BLaER1 treated with 17β-estradiol and CSF1 and Interleukin-3, amounts not matched to agents 10 nM and 100 nM (cell line): ENCODE measurements around the gene MSI2.
A peak's percentile ranks its signal among the peaks of the same experiment; 100 is the strongest.

ENCODE experiments used
- H3K27ac ChIP-seq, 11 experiments: shearing (Covaris generic); formaldehyde crosslinking; 2 replicates each; pipeline ENCODE4 v1.8.1; 2022
- H3K27me3 ChIP-seq, 11 experiments: shearing (Covaris generic); formaldehyde crosslinking; 2 replicates each; pipeline ENCODE4 v1.8.1; 2022
- H3K36me3 ChIP-seq, 11 experiments: shearing (Covaris generic); formaldehyde crosslinking; 2 replicates each; pipeline ENCODE4 v1.8.1; 2022
- H3K4me1 ChIP-seq, 10 experiments: shearing (Covaris generic); formaldehyde crosslinking; 2 replicates each; pipeline ENCODE4 v1.8.1; 2022
- H3K4me2 ChIP-seq, 11 experiments: shearing (Covaris generic); formaldehyde crosslinking; 2 replicates each; pipeline ENCODE4 v1.8.1; 2022
- H3K4me3 ChIP-seq, 10 experiments: shearing (Covaris generic); formaldehyde crosslinking; 2 replicates each; pipeline ENCODE4 v1.8.1; 2022
- H3K9ac ChIP-seq, 11 experiments: shearing (Covaris generic); formaldehyde crosslinking; 2 replicates each; pipeline ENCODE4 v1.8.1; 2022
- H3K9me3 ChIP-seq, 11 experiments: shearing (Covaris generic); formaldehyde crosslinking; replicated peaks in 1 of 11; 2 replicates each; pipeline ENCODE4 v1.8.1; 2022
- H4K20me1 ChIP-seq, 11 experiments: shearing (Covaris generic); formaldehyde crosslinking; 2 replicates each; pipeline ENCODE4 v1.8.1; 2022
- Cebpa-rat ChIP-seq, 11 experiments: shearing (Covaris generic); IDR thresholded peaks; 2 replicates each; pipeline ENCODE4 v1.8.1; 2022

The MSI2 gene

DNA sequence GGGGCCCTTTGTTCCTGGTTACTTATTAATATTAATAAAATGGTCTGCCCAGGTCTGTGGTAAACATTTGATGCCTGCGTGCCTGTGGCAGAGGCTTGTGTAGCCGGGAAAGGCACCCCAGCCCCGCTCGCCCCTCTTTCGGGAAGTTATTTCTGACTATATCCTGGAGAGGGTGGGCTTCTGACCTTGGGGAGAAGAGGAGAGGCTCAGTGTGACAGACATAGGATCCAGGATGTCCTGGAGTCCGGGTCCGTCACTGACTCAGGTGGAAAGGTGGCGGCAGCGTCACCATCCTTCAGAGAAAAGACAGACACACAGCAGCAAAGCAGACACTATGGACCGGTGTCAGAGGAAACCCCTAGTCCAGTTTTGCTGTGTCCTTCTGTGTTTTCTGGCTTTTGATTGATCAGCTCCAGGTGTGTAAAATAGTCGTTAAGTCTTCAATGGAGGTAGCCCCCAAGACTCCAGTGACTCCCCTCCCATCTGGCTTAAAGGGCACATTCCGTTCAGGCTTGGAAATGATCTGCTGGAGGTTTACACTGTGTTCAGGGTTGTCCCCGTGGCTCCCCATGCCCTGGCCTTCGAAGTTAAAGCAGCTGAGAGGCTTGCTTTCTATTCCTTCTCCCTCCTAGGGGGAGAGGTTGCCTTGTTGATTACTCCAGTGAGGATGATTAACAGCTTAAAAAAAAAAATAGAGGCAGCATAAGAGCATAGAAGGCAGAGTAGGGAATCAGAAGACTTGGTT lies 407.2 kb downstream of the MSI2 start:
- no peaks in the 10 kb centered on the region for H3K27me3 ChIP-seq
- peaks cover 0 to 8% (median 0%) of the 10 kb centered on the region in 11 experiments; a peak in 5 of 22 replicates for H3K9me3 ChIP-seq
- H3K9ac ChIP-seq, result no peak overlapping the region
- TF ChIP-seq Cebpa-rat (IDR thresholded peaks at IDR 0.05), result no peak
- peaks cover 9 to 68% (median 48%) of the 10 kb centered on the region in 10 experiments; a peak in 19 of 20 replicates for H3K4me1 ChIP-seq
- no peak overlapping the region for H3K4me3 ChIP-seq
- no peaks in the 10 kb centered on the region; a peak in 2 of 22 replicates for H4K20me1 ChIP-seq
- H3K27ac ChIP-seq, result peak overlapping the region in 7 of 11 experiments; percentile 1 to 52 (median 23); a peak in 6 of 22 replicates
- peak overlapping the region in 7 of 11 experiments; percentile 5 to 43 (median 12); a peak in 10 of 22 replicates for H3K4me2 ChIP-seq
- peaks cover 0 to 97% (median 71%) of the 10 kb centered on the region in 11 experiments; a peak in 17 of 22 replicates for H3K36me3 ChIP-seq

DNA sequence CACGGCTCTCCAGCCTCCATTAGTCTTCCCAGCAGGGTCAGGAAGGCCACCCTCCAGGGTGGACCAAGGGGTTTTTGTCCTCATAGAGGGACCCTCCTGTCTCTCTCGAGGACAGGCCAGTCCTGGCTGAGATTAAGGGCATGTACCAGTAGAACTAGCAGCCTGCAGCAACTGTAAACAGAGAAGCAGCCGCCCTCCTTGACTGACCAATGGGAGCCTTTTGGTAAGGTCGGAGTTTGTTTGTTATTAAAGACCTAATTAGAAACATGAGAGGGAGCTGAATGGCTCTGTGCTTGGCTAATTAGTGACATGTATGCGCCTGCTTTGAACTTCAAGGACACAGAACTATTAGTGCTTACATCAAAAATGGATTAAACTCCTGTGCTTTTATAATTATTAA lies 408.8 kb downstream of the MSI2 start:
- Histone ChIP-seq H3K36me3 (peaks cover 0 to 97% (median 65%) of the 10 kb centered on the region in 11 experiments; a peak in 17 of 22 replicates), H3K9me3 (peaks cover 0 to 8% (median 0%) of the 10 kb centered on the region in 11 experiments; a peak in 5 of 22 replicates), H3K4me2 (peak overlapping the region in 7 of 11 experiments; percentile 2 to 51 (median 19); a peak in 7 of 22 replicates), H3K4me1 (peaks cover 9 to 84% (median 57%) of the 10 kb centered on the region in 10 experiments; a peak in 19 of 20 replicates), H3K27me3 (no peaks in the 10 kb centered on the region), H3K4me3 (no peak overlapping the region), H3K27ac (peak overlapping the region in 4 of 11 experiments; percentile 5 to 49 (median 8); a peak in 4 of 22 replicates), H3K9ac (0 out of 22 replicates have a peak overlapping the region, but pooled peaks of 1 of the 11 experiments have one; percentile 9), H4K20me1 (no peaks in the 10 kb centered on the region; a peak in 1 of 22 replicates)
- no peak for TF ChIP-seq Cebpa-rat (IDR thresholded peaks at IDR 0.05)

GRCh38 chr17:57665696-57666095 lies 409.4 kb downstream of the MSI2 start:
- TF ChIP-seq Cebpa-rat (IDR thresholded peaks at IDR 0.05), result no peak
- H3K9me3 ChIP-seq, result peaks cover 0 to 8% (median 0%) of the 10 kb centered on the region in 11 experiments; a peak in 5 of 22 replicates
- peaks cover 0 to 91% (median 60%) of the 10 kb centered on the region in 11 experiments; a peak in 17 of 22 replicates for H3K36me3 ChIP-seq
- no peaks in the 10 kb centered on the region; a peak in 1 of 22 replicates for H4K20me1 ChIP-seq
- H3K4me2 ChIP-seq, result peak overlapping the region in 1 of 11 experiments; percentile 20; a peak in 1 of 22 replicates
- peak overlapping the region in 1 of 11 experiments; percentile 3; a peak in 2 of 22 replicates for H3K9ac ChIP-seq
- H3K4me3 ChIP-seq, result no peak overlapping the region
- H3K4me1 ChIP-seq, result peaks cover 9 to 88% (median 63%) of the 10 kb centered on the region in 10 experiments; a peak in 19 of 20 replicates
- H3K27me3 ChIP-seq, result no peaks in the 10 kb centered on the region
- peak overlapping the region in 3 of 11 experiments; percentile 1 to 52 (median 37); a peak in 3 of 22 replicates for H3K27ac ChIP-seq

DNA sequence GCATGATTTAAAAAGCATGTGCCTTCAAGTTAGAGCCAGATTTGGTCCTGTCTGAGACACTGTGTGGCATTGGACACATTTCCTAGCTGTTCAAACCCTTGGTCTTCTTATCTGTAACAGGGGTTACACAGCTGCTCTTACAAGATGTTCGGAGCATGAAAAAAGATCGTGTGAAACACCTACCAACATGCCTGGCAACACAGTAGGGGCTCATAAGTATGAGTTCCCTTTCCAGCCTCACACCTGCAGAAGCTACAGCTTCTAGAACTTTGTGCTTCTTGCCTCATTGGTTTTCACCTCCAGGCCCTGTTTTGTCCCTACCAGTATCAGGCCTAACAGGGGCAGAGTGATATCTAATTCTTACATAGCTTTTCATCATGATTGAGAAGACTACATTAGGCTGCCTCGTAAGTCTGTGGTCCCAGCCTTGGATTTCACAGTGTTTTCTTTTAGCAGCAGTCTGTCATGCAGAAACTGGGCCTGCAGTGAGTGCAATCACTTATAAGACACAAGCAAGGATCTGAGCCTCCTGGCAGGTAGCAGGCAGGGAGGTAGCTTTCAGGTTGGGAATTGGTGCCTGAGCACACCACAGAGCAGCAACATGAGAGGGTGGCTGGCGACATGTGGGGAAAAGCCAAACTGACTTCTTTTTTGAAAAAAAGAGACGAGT lies 410.0 kb downstream of the MSI2 start:
- Histone ChIP-seq H3K27ac (peak overlapping the region in 3 of 11 experiments; percentile 37 to 52 (median 39); a peak in 4 of 22 replicates), H3K4me2 (peak overlapping the region in 1 of 11 experiments; percentile 8; a peak in 2 of 22 replicates), H3K27me3 (no peaks in the 10 kb centered on the region), H4K20me1 (no peaks in the 10 kb centered on the region; a peak in 1 of 22 replicates), H3K9ac (peak overlapping the region in 1 of 11 experiments; percentile 9; a peak in 1 of 22 replicates), H3K4me3 (no peak overlapping the region), H3K4me1 (peaks cover 9 to 88% (median 69%) of the 10 kb centered on the region in 10 experiments; a peak in 19 of 20 replicates), H3K9me3 (peaks cover 0 to 8% (median 0%) of the 10 kb centered on the region in 11 experiments; a peak in 5 of 22 replicates), H3K36me3 (peaks cover 0 to 89% (median 53%) of the 10 kb centered on the region in 11 experiments; a peak in 15 of 22 replicates)
- TF ChIP-seq Cebpa-rat (IDR thresholded peaks at IDR 0.05), result no peak

DNA sequence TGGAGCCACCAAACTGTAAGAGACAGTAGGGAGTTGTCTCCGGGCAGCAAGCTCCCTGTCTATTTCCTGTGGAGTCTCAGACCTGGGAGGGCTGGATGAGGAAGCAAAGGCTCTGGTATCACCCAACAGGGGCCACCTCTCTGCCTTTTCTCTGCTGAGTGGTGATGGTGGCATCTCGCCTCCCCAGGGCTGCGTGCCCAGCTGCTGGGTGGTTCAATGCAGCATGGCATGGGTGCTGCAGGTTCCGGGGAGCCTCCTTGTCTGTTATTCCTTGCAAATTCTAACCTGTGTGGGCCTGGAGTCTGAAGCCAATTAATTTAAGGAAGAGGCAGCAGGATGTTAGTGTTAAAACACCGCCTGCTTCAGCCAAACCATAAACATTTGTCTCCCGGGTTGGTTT lies 410.6 kb downstream of the MSI2 start:
- no peak for TF ChIP-seq Cebpa-rat (IDR thresholded peaks at IDR 0.05)
- Histone ChIP-seq H3K4me1 (peaks cover 14 to 88% (median 72%) of the 10 kb centered on the region in 10 experiments; a peak in 19 of 20 replicates), H3K27ac (peak overlapping the region in 4 of 11 experiments; percentile 15 to 39 (median 30); a peak in 4 of 22 replicates), H3K9me3 (peaks cover 0 to 8% (median 0%) of the 10 kb centered on the region in 11 experiments; a peak in 5 of 22 replicates), H4K20me1 (no peaks in the 10 kb centered on the region; a peak in 1 of 22 replicates), H3K9ac (0 out of 22 replicates have a peak overlapping the region, but pooled peaks of 1 of the 11 experiments have one; percentile 3), H3K36me3 (peaks cover 0 to 83% (median 47%) of the 10 kb centered on the region in 11 experiments; a peak in 15 of 22 replicates), H3K4me2 (no peak overlapping the region; a peak in 1 of 22 replicates), H3K27me3 (no peaks in the 10 kb centered on the region), H3K4me3 (no peak overlapping the region)

GRCh38 chr17:57667461-57667923 lies 411.2 kb downstream of the MSI2 start:
- Histone ChIP-seq H3K4me3 (no peak overlapping the region), H3K9me3 (peaks cover 0 to 8% (median 0%) of the 10 kb centered on the region in 11 experiments; a peak in 5 of 22 replicates), H3K27ac (peak overlapping the region in 5 of 11 experiments; percentile 9 to 39 (median 23); a peak in 5 of 22 replicates), H3K9ac (0 out of 22 replicates have a peak overlapping the region, but pooled peaks of 2 of the 11 experiments have one; percentile 3 to 13), H3K27me3 (no peaks in the 10 kb centered on the region), H4K20me1 (no peaks in the 10 kb centered on the region; a peak in 1 of 22 replicates), H3K4me1 (peaks cover 18 to 89% (median 74%) of the 10 kb centered on the region in 10 experiments; a peak in 19 of 20 replicates), H3K4me2 (no peak overlapping the region), H3K36me3 (peaks cover 0 to 80% (median 42%) of the 10 kb centered on the region in 11 experiments; a peak in 15 of 22 replicates)
- no peak for TF ChIP-seq Cebpa-rat (IDR thresholded peaks at IDR 0.05)

DNA sequence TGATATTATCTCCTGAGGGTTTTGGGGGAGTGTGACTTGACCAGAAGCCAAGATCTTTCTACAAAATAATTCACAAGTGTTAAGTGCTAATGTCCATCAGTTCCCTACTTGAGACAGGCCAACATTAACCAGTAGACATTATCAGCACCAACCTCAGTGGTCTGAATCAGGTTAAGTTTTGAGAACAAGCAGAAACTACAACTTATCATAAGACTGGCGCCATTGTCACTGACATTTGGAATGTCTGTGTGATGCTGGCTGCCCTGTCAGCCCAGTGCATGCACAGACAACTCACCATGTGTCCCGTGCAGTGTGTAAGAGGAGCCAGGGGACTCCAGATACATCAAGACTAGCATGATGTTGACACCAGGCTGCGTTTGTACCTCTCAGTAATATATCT lies 412.0 kb downstream of the MSI2 start:
- no peak for TF ChIP-seq Cebpa-rat (IDR thresholded peaks at IDR 0.05)
- peak overlapping the region in 1 of 11 experiments; percentile 14; a peak in 1 of 22 replicates for H3K27ac ChIP-seq
- H3K9ac ChIP-seq, result no peak overlapping the region; a peak in 1 of 22 replicates
- H4K20me1 ChIP-seq, result no peaks in the 10 kb centered on the region
- H3K36me3 ChIP-seq, result peaks cover 0 to 80% (median 34%) of the 10 kb centered on the region in 11 experiments; a peak in 14 of 22 replicates
- no peaks in the 10 kb centered on the region for H3K27me3 ChIP-seq
- H3K9me3 ChIP-seq, result no peaks in the 10 kb centered on the region
- no peak overlapping the region for H3K4me2 ChIP-seq
- H3K4me3 ChIP-seq, result no peak overlapping the region
- peaks cover 10 to 89% (median 73%) of the 10 kb centered on the region in 10 experiments; a peak in 19 of 20 replicates for H3K4me1 ChIP-seq
